Stomach smooth muscle (tissue), 2 donors: ENCODE measurements around the gene ILK.

Experiments used
- H3K27ac ChIP-seq: one replicate; pipeline ENCODE4 v1.7.0; 2013; ENCODE audit warnings: mild to moderate bottlenecking, low read length, inconsistent platforms
- H3K27me3 ChIP-seq, 2 donors: one replicate each; pipeline ENCODE4 v1.7.0; 2013; ENCODE audit warnings: low read length in 2 of 2; ENCODE audit not compliant: insufficient read depth in 2 of 2, control insufficient read depth in 1 of 2
- H3K36me3 ChIP-seq, 2 donors: one replicate each; pipeline ENCODE4 v1.7.0; 2013; ENCODE audit warnings: low read length in 2 of 2; ENCODE audit not compliant: control insufficient read depth in 2 of 2, insufficient read depth in 2 of 2
- H3K4me1 ChIP-seq: one replicate; pipeline ENCODE4 v1.7.0; 2013; ENCODE audit warnings: low read length; ENCODE audit not compliant: control insufficient read depth, insufficient read depth
- H3K4me3 ChIP-seq, 2 donors: one replicate each; pipeline ENCODE4 v1.7.0; 2013; ENCODE audit warnings: low read length in 2 of 2
- H3K9ac ChIP-seq, 2 donors: one replicate each; pipeline ENCODE4 v1.7.0; 2013; ENCODE audit warnings: low read length in 2 of 2, mild to moderate bottlenecking in 1 of 2
- H3K9me3 ChIP-seq, 2 donors: one replicate each; pipeline ENCODE4 v1.7.0; 2013; ENCODE audit warnings: low read length in 2 of 2; ENCODE audit not compliant: control insufficient read depth in 2 of 2
- donor health status: healthy.
- donor health status: Pancreatic carcinoma.

ILK gene

DNA sequence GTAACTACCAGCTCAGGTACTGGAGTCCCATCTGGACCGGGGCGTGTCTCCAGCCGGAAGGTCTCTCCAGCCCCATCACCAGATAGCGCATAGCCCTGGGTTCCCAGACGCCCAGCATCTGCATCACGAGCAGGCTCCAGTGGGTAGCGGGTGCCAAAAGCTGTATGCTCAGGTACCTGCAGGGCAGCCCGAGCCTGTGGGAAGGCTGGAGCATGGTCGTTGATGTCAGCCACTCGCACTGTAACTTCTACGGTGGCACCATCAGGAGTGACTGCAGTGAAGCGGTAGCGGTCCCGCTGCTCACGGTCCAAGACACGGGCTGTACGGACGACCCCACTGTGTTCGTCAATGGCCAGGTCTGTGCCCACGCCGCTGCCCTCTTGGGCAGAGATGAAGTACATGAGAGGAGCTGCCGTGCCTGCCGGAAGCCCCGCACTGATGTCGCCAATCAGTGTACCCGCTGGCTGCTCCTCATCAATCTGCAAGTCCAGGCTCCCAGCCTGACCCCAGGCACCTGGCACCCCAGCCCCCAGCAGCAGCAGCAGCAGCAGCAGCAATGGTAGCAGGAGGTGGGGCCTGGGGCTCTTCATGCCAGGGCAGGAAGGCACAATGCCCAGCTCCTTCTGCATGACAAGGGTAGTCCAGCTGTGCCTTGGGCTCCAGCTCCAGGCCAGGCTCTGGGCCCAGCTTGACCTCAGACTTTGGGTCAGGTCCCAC lies 37.6 kb downstream of the ILK start:
- H3K27me3 ChIP-seq, result no peaks in the 10 kb centered on the region
- H3K36me3 ChIP-seq, result peaks cover 18 to 19% of the 10 kb centered on the region in 2 donors
- H3K9me3 ChIP-seq, result no peaks in the 10 kb centered on the region
- H3K9ac ChIP-seq, result no peak overlapping the region
- H3K4me1 ChIP-seq, result peaks cover 42% of the 10 kb centered on the region
- no peak overlapping the region for H3K27ac ChIP-seq
- H3K4me3 ChIP-seq, result no peak overlapping the region

GRCh38 chr11:6642957-6643356 lies 39.4 kb downstream of the ILK start:
- H3K4me1 ChIP-seq, result peaks cover 48% of the 10 kb centered on the region
- no peak overlapping the region for H3K4me3 ChIP-seq
- no peak overlapping the region for H3K27ac ChIP-seq
- H3K9ac ChIP-seq, result no peak overlapping the region
- H3K27me3 ChIP-seq, result no peaks in the 10 kb centered on the region
- no peaks in the 10 kb centered on the region for H3K9me3 ChIP-seq
- peaks cover 18 to 19% of the 10 kb centered on the region in 2 donors for H3K36me3 ChIP-seq

- peak overlapping the region in 1 of 2 donors; percentile 60 for H3K4me3 ChIP-seq
- H3K36me3 ChIP-seq, result peaks cover 0 to 1% of the 10 kb centered on the region in 2 donors
- peaks cover 38% of the 10 kb centered on the region for H3K4me1 ChIP-seq
- H3K27me3 ChIP-seq, result no peaks in the 10 kb centered on the region
- peak overlapping the region; percentile 80 for H3K27ac ChIP-seq
- H3K9me3 ChIP-seq, result no peaks in the 10 kb centered on the region
- peak overlapping the region in 1 of 2 donors; percentile 29 for H3K9ac ChIP-seq
Measured at GRCh38 chr11:6646071-6646470, 42.5 kb downstream of the ILK start.

DNA sequence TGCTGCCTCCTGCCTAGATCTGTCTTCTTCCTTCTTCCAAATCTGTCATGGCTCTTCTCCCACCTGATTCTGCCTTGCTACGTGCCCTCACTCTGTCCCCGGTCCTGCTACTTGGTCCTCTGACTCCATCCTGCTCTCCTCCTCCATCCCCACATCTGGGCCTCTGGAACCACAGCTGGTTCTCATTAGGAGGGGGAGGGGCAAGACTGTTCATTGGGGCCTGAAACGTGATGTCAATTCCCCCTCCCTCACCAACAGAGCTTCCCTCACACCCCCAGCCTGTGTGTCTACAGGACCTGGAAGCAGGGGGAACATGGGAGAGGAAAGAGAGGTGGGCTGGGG lies 43.0 kb downstream of the ILK start:
- H3K27ac ChIP-seq, result peak overlapping the region; percentile 80
- H3K27me3 ChIP-seq, result no peaks in the 10 kb centered on the region
- peak overlapping the region in 1 of 2 donors; percentile 60 for H3K4me3 ChIP-seq
- H3K36me3 ChIP-seq, result no peaks in the 10 kb centered on the region
- peak overlapping the region; percentile 28 to 29 for H3K9ac ChIP-seq
- no peaks in the 10 kb centered on the region for H3K9me3 ChIP-seq
- peaks cover 35% of the 10 kb centered on the region for H3K4me1 ChIP-seq

DNA sequence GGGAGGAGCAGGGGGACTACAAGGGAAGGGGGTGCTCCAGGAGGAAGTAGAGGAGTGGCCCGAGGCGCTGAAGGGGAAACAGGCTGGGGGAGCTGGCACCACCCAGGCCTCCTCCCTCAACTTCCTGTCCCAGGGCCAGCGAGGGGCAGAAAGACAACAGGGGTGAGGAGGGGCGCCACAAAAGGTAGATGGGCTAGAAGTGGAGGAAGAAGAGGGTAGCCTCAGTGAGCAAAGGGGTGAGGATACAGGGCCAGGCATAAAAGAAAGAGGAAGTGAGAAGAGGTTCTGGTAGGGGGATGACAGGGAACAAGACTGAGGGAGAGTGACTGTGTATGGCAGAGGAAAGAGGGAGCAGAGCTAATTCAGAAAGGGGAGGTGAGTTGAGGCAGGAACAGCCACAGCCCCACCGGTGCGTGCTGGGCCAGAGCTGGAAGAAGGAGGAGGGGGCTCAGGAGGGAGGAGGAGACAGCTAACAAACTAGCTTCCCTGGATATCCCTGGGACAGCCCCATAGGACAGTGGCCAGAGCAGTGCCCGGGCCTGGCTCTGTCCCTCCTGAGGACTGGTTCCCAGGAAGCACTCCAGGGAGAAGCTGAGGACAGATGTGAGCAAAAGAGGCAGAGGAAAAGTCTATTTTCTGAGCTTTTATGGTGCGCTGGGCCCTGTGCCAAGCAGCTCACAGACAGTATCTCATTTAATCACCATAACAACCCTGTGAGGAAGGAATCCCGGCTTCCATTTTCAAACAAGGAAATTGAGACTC lies 43.5 kb downstream of the ILK start:
- Histone ChIP-seq H3K9ac (peak overlapping the region in 1 of 2 donors; percentile 28), H3K27me3 (no peaks in the 10 kb centered on the region), H3K9me3 (no peaks in the 10 kb centered on the region), H3K27ac (peak overlapping the region; percentile 80), H3K4me1 (peaks cover 32% of the 10 kb centered on the region), H3K36me3 (no peaks in the 10 kb centered on the region), H3K4me3 (peak overlapping the region in 1 of 2 donors; percentile 60)

DNA sequence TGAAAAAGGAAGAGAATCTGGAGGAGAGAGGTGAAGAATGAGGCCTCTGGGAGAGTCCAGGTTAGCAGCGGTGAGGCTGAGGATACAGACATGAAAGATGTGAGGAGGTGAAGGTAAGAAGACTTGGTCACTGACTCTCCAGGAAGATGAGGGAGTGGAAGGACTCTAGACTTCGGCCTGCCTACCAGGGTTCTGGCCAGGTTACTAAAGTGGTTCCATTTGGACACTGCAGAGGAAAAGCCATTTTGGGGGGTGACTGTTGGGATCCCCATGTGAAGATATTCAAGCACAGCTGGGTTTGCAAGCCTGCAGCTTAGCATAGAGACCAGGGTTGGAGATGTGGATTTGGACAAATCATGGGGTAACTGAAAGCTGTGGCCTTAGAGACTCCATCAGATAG lies 44.3 kb downstream of the ILK start:
- H3K9me3 ChIP-seq, result no peaks in the 10 kb centered on the region
- H3K36me3 ChIP-seq, result no peaks in the 10 kb centered on the region
- H3K4me3 ChIP-seq, result no peak overlapping the region
- H3K27me3 ChIP-seq, result no peaks in the 10 kb centered on the region
- H3K9ac ChIP-seq, result peak overlapping the region in 1 of 2 donors; percentile 28
- H3K4me1 ChIP-seq, result peaks cover 34% of the 10 kb centered on the region
- peak overlapping the region; percentile 80 for H3K27ac ChIP-seq

DNA sequence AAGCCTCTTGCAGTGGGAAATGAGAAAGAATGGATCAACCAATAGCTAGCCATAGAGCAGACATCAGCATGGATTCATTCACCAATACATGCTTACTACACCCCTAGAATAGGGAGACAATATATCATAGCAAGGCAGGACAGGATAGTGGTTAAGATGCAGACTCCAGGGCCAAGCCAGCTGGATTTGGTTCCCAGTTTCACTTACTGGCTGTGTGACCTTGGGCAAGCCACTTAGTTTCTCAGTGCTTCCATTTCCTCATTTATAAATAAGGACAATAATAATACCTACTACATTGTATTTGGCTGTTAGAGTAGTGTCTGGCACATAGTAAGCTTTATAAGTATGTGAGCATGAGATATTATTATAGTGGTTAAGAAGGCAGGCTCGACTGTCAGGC lies 44.9 kb downstream of the ILK start:
- H3K4me1 ChIP-seq, result peaks cover 34% of the 10 kb centered on the region
- no peak overlapping the region for H3K4me3 ChIP-seq
- H3K9ac ChIP-seq, result no peak overlapping the region
- no peaks in the 10 kb centered on the region for H3K9me3 ChIP-seq
- H3K27ac ChIP-seq, result no peak overlapping the region
- H3K27me3 ChIP-seq, result no peaks in the 10 kb centered on the region
- H3K36me3 ChIP-seq, result no peaks in the 10 kb centered on the region

- H3K9me3 ChIP-seq, result no peaks in the 10 kb centered on the region
- H3K27ac ChIP-seq, result no peak overlapping the region
- H3K9ac ChIP-seq, result no peak overlapping the region
- H3K36me3 ChIP-seq, result no peaks in the 10 kb centered on the region
- no peaks in the 10 kb centered on the region for H3K27me3 ChIP-seq
- H3K4me1 ChIP-seq, result peaks cover 46% of the 10 kb centered on the region
- H3K4me3 ChIP-seq, result no peak overlapping the region
Measured at GRCh38 chr11:6650104-6650503, 46.5 kb downstream of the ILK start.

DNA sequence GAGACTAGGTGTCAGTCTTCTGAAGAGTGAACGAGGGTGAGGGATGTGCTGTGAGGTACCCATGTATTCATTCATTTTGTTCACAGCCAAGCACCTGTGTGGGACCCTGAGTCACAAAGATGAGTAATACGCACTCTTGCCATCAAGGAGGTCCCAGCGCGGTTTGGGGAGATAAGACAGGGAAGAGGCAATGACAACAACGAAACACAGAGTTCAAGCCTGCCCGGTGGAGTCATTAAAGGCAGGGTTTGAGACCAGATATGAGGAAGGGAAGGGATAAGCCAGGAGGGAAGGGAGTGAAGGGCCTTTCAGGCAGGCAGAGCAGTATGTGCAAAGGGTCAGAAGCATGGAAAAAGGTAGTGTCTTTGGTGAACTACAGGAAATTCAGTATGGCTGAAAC lies 47.4 kb downstream of the ILK start:
- no peak overlapping the region for H3K9ac ChIP-seq
- H3K27me3 ChIP-seq, result no peaks in the 10 kb centered on the region
- H3K27ac ChIP-seq, result no peak overlapping the region
- H3K36me3 ChIP-seq, result no peaks in the 10 kb centered on the region
- H3K9me3 ChIP-seq, result no peaks in the 10 kb centered on the region
- no peak overlapping the region for H3K4me3 ChIP-seq
- peaks cover 42% of the 10 kb centered on the region for H3K4me1 ChIP-seq

GRCh38 chr11:6652182-6652581 lies 48.6 kb downstream of the ILK start:
- H3K9ac ChIP-seq, result no peak overlapping the region
- H3K36me3 ChIP-seq, result no peaks in the 10 kb centered on the region
- H3K4me3 ChIP-seq, result no peak overlapping the region
- peaks cover 38% of the 10 kb centered on the region for H3K4me1 ChIP-seq
- H3K27me3 ChIP-seq, result no peaks in the 10 kb centered on the region
- H3K9me3 ChIP-seq, result no peaks in the 10 kb centered on the region
- no peak overlapping the region for H3K27ac ChIP-seq

DNA sequence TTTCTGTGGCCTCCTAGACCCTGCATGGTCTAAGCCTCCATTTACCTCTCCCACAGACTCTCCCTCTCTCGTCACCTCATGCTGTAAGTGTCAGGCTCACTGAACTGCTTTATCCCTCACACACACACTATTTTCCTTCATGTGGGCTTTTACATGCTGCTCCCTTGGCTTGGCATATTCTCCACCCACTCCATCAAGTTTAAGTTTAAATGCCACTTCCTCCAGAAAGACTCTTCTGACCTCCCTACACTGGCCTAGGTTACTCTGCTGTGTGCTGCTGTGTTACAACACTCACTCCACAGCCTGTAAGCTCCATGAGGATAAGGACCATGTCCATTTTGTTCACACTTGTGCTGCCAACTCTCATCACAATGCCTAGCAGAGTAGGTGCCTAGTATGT lies 49.5 kb downstream of the ILK start:
- H3K4me3 ChIP-seq, result peak overlapping the region in 1 of 2 donors; percentile 3
- H3K36me3 ChIP-seq, result no peaks in the 10 kb centered on the region
- H3K9me3 ChIP-seq, result no peaks in the 10 kb centered on the region
- no peaks in the 10 kb centered on the region for H3K27me3 ChIP-seq
- H3K9ac ChIP-seq, result no peak overlapping the region
- no peak overlapping the region for H3K27ac ChIP-seq
- peaks cover 30% of the 10 kb centered on the region for H3K4me1 ChIP-seq
